ENCODE data around the gene CACNA1F.

CACNA1F gene

DNA sequence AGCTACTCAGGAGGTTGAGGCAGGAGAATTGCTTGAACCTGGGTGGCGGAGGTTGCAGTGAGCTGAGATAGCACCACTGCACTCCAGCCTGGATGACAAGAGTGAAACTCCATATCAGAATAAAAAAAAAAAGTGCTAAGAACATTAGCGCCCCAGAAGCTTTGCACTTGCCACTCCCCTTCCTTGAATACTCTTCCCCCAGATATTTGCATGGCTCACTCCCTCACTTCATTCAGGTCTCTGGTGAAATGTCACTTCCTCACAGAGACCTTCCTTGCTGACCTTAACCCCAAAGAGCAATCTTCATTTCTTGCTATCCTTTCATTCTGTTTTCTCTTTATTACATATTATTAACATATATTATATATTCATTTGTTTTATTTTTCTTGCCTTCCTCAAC lies 11.3 kb downstream of the CACNA1F start:
- no peak for DNase-seq (ENCODE audit: low read depth)
- no peak overlapping the region for H3K4me3 ChIP-seq (ENCODE audit: low read depth, low read length)

GRCh38 chrX:49220100-49220499 lies 13.0 kb downstream of the CACNA1F start:
- TF ChIP-seq, protein P1, sequence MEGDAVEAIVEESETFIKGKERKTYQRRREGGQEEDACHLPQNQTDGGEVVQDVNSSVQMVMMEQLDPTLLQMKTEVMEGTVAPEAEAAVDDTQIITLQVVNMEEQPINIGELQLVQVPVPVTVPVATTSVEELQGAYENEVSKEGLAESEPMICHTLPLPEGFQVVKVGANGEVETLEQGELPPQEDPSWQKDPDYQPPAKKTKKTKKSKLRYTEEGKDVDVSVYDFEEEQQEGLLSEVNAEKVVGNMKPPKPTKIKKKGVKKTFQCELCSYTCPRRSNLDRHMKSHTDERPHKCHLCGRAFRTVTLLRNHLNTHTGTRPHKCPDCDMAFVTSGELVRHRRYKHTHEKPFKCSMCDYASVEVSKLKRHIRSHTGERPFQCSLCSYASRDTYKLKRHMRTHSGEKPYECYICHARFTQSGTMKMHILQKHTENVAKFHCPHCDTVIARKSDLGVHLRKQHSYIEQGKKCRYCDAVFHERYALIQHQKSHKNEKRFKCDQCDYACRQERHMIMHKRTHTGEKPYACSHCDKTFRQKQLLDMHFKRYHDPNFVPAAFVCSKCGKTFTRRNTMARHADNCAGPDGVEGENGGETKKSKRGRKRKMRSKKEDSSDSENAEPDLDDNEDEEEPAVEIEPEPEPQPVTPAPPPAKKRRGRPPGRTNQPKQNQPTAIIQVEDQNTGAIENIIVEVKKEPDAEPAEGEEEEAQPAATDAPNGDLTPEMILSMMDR (IDR thresholded peaks at IDR 0.05; ENCODE audit: control insufficient read depth, extremely low read depth, insufficient read depth) = no peak
- no peak overlapping the region for H3K4me3 ChIP-seq (ENCODE audit: low read depth, low read length)
- DNase-seq (ENCODE audit: low read depth) = no peak

More for the DNA sequence above, 11.3 kb downstream of the CACNA1F start:
- TF ChIP-seq, protein P1 (IDR thresholded peaks at IDR 0.05; ENCODE audit: control insufficient read depth, extremely low read depth, insufficient read depth) = no peak

DNA sequence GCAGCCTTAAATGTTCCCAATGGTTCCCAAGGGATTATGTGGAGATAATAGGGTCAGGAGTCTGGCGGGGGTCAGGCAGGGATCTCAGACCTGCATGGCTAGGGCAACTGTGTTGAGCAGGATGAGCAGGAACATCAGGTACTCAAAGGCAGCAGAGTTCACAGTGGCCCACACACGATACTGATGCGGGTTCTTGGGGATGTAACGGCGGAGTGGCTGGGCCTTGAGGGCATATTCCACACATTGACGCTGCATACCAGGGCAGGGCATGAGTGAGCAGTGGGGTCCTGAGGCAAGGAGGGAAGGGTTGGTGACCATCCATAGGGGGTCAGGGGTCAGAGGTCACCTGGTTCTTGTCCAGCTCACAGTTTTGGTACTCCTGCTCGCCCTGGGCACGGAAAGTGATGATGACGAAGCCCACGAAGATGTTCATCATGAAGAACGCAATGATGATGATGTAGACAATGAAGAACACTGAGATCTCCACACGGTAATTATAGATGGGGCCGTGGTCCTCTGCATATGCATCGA lies 18.1 kb downstream of the CACNA1F start:
- no peak overlapping the region for H3K4me3 ChIP-seq (ENCODE audit: low read depth, low read length)
- TF ChIP-seq, protein P1 (IDR thresholded peaks at IDR 0.05; ENCODE audit: control insufficient read depth, extremely low read depth, insufficient read depth) = no peak
- no peak for DNase-seq (ENCODE audit: low read depth)

GRCh38 chrX:49214416-49214815 lies 18.7 kb downstream of the CACNA1F start:
- no peak for DNase-seq (ENCODE audit: low read depth)
- TF ChIP-seq, protein P1 (IDR thresholded peaks at IDR 0.05; ENCODE audit: control insufficient read depth, extremely low read depth, insufficient read depth) = no peak
- H3K4me3 ChIP-seq (ENCODE audit: low read depth, low read length) = no peak overlapping the region

DNA sequence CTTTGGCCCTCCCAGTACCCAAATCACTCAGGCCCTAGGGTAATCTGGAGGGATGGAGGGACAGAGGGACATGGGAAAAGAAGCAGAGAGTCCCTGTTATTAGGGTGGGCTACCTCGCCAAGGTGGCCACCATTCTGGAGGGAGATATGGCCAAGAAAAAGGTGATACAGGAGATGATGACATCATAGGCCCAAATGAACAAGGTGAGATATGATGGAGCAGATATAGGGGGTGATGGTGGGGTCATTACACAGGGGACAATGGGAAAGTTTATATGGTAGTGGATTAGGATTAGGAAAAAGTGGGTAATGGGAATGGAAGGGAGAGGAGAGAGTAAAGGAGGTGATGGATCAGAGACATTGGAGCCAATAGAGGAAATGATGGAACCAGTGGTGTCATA lies 20.3 kb downstream of the CACNA1F start:
- DNase-seq (ENCODE audit: low read depth) = no peak
- H3K4me3 ChIP-seq (ENCODE audit: low read depth, low read length) = no peak overlapping the region
- TF ChIP-seq, protein P1 (IDR thresholded peaks at IDR 0.05; ENCODE audit: control insufficient read depth, extremely low read depth, insufficient read depth) = no peak

- TF ChIP-seq, protein P1 (IDR thresholded peaks at IDR 0.05; ENCODE audit: control insufficient read depth, extremely low read depth, insufficient read depth) = no peak
- no peak for DNase-seq (ENCODE audit: low read depth)
- H3K4me3 ChIP-seq (ENCODE audit: low read depth, low read length) = no peak overlapping the region
Observed at GRCh38 chrX:49212209-49212608, 20.9 kb downstream of the CACNA1F start.

DNA sequence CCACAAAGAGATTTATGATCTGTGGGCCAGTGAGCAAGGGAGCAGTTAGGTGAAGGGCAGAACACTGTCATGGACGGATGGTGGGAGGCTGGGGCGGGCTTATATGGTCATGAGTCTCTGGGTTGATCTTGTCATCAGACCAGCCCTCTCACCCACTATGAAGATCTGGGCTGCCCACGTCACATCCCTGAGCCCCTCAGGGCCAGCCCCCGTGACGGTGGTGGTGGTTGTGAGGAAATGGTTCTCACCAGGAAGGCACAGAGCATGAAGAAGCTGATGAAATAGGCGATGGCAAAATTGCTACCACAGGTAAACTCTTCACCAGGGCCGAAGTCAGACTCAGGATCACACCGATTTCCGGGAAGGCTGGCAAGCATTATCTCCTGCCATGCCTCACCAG lies 22.1 kb downstream of the CACNA1F start:
- TF ChIP-seq, protein P1 (IDR thresholded peaks at IDR 0.05; ENCODE audit: control insufficient read depth, extremely low read depth, insufficient read depth) = no peak
- H3K4me3 ChIP-seq (ENCODE audit: low read depth, low read length) = no peak overlapping the region
- no peak for DNase-seq (ENCODE audit: low read depth)
